Measurements from ENCODE around the gene CNTNAP5. TPM values are rescaled to one million over a fixed set of nuclear protein-coding genes. Genes with fewer than 3 reads are reported as not detected.

CNTNAP5 gene
- total RNA-seq, 1 experiment from 2014 or later: not detected

DNA sequence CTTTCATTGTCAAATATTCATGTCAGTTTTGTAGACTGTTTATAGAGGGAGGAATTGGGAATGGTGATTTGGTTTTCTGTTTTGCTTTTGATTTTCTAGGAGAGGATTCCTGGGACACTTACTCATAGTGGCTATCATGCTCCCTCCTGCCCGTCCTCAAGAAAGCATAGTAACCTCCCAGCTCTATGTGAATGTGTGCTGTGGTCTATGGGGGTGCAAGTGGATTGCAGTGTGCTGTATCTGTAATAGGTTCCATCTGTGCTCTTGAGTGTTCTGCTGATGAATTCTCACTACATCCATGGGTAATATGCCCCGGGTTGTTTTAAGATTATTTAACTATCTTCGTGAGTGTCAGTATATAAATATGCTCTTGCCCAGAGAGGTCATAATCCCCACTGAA lies 811.3 kb downstream of the CNTNAP5 start:
- no peak overlapping the region for H3K27ac ChIP-seq (ENCODE audit: low read depth, low read length, poor library complexity, severe bottlenecking)
- no peak overlapping the region for H3K4me3 ChIP-seq (ENCODE audit: low read depth, low read length, poor library complexity, severe bottlenecking)
- peaks cover 6% of the 10 kb centered on the region for H3K9me3 ChIP-seq (ENCODE audit: low read depth, low read length, poor library complexity, severe bottlenecking)
- DNase-seq (ENCODE audit: low spot score): no peak
- no peaks in the 10 kb centered on the region for H3K4me1 ChIP-seq (ENCODE audit: insufficient read depth, low read length, poor library complexity, severe bottlenecking)
- no TSS peak for BruUV-seq (replicated peaks)
- H3K27me3 ChIP-seq (replicated peaks; ENCODE audit: insufficient read depth, low read depth, low read length, poor library complexity): no peaks in the 10 kb centered on the region
- intact Hi-C loops (cut with micrococcal nuclease; ENCODE audit: unreplicated experiment): no loop called here
- ChIA-PET POLR2A (ENCODE audit: low non-redundant PET) (no interaction called here), CTCF (no interaction called here)
- no peaks in the 10 kb centered on the region for H3K36me3 ChIP-seq (ENCODE audit: insufficient read depth, low read length, poor library complexity, severe bottlenecking)
- TF ChIP-seq, protein P1, sequence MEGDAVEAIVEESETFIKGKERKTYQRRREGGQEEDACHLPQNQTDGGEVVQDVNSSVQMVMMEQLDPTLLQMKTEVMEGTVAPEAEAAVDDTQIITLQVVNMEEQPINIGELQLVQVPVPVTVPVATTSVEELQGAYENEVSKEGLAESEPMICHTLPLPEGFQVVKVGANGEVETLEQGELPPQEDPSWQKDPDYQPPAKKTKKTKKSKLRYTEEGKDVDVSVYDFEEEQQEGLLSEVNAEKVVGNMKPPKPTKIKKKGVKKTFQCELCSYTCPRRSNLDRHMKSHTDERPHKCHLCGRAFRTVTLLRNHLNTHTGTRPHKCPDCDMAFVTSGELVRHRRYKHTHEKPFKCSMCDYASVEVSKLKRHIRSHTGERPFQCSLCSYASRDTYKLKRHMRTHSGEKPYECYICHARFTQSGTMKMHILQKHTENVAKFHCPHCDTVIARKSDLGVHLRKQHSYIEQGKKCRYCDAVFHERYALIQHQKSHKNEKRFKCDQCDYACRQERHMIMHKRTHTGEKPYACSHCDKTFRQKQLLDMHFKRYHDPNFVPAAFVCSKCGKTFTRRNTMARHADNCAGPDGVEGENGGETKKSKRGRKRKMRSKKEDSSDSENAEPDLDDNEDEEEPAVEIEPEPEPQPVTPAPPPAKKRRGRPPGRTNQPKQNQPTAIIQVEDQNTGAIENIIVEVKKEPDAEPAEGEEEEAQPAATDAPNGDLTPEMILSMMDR (conservative IDR thresholded peaks at IDR 0.05; ENCODE audit: low read depth, low read length): no peak
- TF ChIP-seq EZH2 (IDR thresholded peaks at IDR 0.05; ENCODE audit: borderline replicate concordance, low read depth, low read length, poor library complexity, severe bottlenecking): no peak

DNA sequence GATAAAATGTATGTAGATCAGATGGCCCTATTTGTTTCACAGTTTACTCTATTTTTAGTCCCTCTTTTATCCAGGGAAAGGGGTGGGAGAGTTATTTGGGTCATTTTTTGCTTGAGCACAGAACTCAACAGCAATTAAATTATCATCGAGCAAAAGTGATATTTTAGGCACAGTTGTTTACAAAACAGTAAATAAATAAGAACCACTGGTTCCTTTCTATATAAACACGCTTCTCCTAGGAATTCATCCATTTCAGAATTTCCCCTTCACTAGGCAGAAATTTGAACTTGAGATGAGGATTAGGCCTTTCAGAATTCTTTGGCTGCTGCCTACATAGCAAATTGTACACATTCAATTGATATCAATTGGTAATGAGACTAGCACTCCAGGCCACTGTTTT lies 812.4 kb downstream of the CNTNAP5 start:
- Histone ChIP-seq H3K27ac (ENCODE audit: low read depth, low read length, poor library complexity, severe bottlenecking) (no peak overlapping the region), H3K36me3 (ENCODE audit: insufficient read depth, low read length, poor library complexity, severe bottlenecking) (no peaks in the 10 kb centered on the region), H3K4me1 (ENCODE audit: insufficient read depth, low read length, poor library complexity, severe bottlenecking) (no peaks in the 10 kb centered on the region), H3K27me3 (replicated peaks; ENCODE audit: insufficient read depth, low read depth, low read length, poor library complexity) (no peaks in the 10 kb centered on the region), H3K4me3 (ENCODE audit: low read depth, low read length, poor library complexity, severe bottlenecking) (no peak overlapping the region), H3K9me3 (ENCODE audit: low read depth, low read length, poor library complexity, severe bottlenecking) (peaks cover 6% of the 10 kb centered on the region)
- no TSS peak for BruUV-seq (replicated peaks)
- no peak for TF ChIP-seq EZH2 (IDR thresholded peaks at IDR 0.05; ENCODE audit: borderline replicate concordance, low read depth, low read length, poor library complexity, severe bottlenecking)
- TF ChIP-seq, protein P1 (conservative IDR thresholded peaks at IDR 0.05; ENCODE audit: low read depth, low read length): no peak
- ChIA-PET CTCF (no interaction called here), POLR2A (ENCODE audit: low non-redundant PET) (no interaction called here)
- DNase-seq (ENCODE audit: low spot score): no peak
- intact Hi-C loops (cut with micrococcal nuclease; ENCODE audit: unreplicated experiment): no loop called here

DNA sequence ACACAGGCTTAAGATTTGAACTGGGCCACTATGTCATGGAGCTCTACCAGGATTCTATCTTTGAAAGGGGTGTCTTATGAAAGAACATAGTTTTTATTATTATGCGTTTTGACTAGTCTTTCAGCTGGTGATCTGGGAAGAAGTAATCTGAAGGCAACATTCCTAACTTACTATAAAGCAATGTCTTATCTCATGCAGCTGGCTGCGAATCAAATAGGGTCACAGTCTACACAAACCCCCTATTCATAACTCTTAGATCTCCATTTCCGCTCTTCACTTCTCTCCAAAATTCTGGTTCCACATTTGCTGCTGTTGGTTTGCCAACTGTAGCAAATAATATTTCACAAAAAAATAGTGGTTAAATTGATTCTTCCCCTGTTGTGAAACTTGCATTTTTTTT lies 813.3 kb downstream of the CNTNAP5 start:
- Histone ChIP-seq H3K27ac (ENCODE audit: low read depth, low read length, poor library complexity, severe bottlenecking) (no peak overlapping the region), H3K27me3 (replicated peaks; ENCODE audit: insufficient read depth, low read depth, low read length, poor library complexity) (no peaks in the 10 kb centered on the region), H3K4me3 (ENCODE audit: low read depth, low read length, poor library complexity, severe bottlenecking) (no peak overlapping the region), H3K4me1 (ENCODE audit: insufficient read depth, low read length, poor library complexity, severe bottlenecking) (no peaks in the 10 kb centered on the region), H3K9me3 (ENCODE audit: low read depth, low read length, poor library complexity, severe bottlenecking) (peaks cover 6% of the 10 kb centered on the region), H3K36me3 (ENCODE audit: insufficient read depth, low read length, poor library complexity, severe bottlenecking) (no peaks in the 10 kb centered on the region)
- DNase-seq (ENCODE audit: low spot score): no peak
- BruUV-seq (replicated peaks): no TSS peak
- intact Hi-C loops (cut with micrococcal nuclease; ENCODE audit: unreplicated experiment): no loop called here
- POLR2A ChIA-PET (ENCODE audit: low non-redundant PET): no interaction called here
- no peak for TF ChIP-seq EZH2 (IDR thresholded peaks at IDR 0.05; ENCODE audit: borderline replicate concordance, low read depth, low read length, poor library complexity, severe bottlenecking)
- TF ChIP-seq, protein P1 (conservative IDR thresholded peaks at IDR 0.05; ENCODE audit: low read depth, low read length): no peak
- CTCF ChIA-PET: no interaction called here
